Omental fat pad (tissue), 4 donors: Measurements from ENCODE around the gene GPATCH11. TPM values are rescaled to one million over a fixed set of nuclear protein-coding genes. Genes with fewer than 3 reads are reported as not detected.

ENCODE experiments used
- ATAC-seq: fragments of 150-250 bp; one replicate; pipeline ENCODE4 v1.9.1; 2016; ENCODE audit warnings: mild to moderate bottlenecking, moderate library complexity; ENCODE audit not compliant: low FRiP score
- DNase-seq: peaks from one replicate; pipeline ENCODE4 v3.0.0-alpha.2; 2019; ENCODE audit warnings: low spot score
- CTCF ChIP-seq, 3 donors: fragments of 450-650 bp; IDR thresholded peaks; one replicate each; pipeline ENCODE4 v1.5.1; 2016 to 2017; ENCODE audit warnings: antibody characterized with exemption in 3 of 3, mild to moderate bottlenecking in 3 of 3, moderate library complexity in 2 of 3
- total RNA-seq, 4 donors: library from RNA; depleted of rRNA; stranded (reverse); fragments of >200 nt; gene quantifications; one replicate each; pipeline ENCODE4 v1.1.0, GENCODE V29; 2016

Gene GPATCH11
- total RNA-seq, 4 donors from 2014 or later, result 16.6 to 38.5 (median 17.2) TPM

DNA sequence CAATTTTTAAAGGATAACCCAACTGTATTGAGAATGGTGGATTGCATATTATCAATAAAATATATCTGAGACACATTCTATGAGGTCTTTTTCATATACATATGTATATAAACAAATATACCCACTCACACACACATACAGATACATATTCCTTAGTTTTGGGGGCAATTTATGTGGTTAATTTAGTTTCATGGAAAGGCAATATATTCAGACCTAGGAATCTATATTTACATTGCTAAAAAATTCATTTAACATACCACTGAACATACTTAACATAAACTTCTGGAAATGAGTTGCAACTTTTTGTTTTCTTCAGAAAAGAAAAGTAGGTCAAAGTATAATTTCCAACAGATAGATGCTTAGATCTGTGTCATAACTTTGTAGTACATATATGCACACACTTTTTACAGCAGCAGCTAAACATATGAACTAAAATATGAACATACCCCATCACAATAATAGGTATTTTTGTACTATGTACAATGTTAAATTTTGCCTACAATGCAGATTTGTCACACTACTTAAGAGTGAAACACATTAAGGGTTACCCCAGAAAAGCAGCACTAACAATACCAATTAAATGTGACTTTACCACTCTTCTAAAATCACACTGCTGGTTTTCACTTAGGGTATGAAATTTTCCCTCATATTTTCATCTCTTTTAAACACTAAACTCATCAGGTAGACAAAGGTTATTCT is 23.2 kb upstream of the GPATCH11 start:
- DNase-seq (no peak), ATAC-seq (no peak)
- no peak for TF ChIP-seq CTCF (IDR thresholded peaks at IDR 0.05)

DNA sequence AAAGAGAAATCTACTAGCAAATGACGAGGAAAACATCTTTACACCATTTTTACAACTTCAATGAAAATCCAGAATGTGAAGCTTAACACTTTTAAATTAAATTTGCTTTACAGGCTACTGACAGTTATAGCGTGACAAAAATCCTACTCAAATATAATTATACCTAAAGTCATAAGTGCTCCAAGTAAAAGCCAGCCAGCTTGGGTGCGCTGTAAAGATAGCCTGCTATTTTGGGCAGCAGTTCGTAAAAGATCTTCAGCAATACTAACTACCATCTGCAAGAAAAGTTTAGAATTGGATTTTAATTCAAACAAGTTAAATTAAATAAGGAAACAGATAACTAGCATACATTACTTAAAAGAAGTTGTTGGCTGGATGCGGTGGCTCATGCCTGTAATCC is 22.5 kb upstream of the GPATCH11 start:
- DNase-seq, result no peak
- TF ChIP-seq CTCF (IDR thresholded peaks at IDR 0.05), result no peak
- no peak for ATAC-seq

GRCh38 chr2:37068686-37069085 is 15.6 kb upstream of the GPATCH11 start:
- no peak for TF ChIP-seq CTCF (IDR thresholded peaks at IDR 0.05)
- ATAC-seq (no peak), DNase-seq (no peak)

DNA sequence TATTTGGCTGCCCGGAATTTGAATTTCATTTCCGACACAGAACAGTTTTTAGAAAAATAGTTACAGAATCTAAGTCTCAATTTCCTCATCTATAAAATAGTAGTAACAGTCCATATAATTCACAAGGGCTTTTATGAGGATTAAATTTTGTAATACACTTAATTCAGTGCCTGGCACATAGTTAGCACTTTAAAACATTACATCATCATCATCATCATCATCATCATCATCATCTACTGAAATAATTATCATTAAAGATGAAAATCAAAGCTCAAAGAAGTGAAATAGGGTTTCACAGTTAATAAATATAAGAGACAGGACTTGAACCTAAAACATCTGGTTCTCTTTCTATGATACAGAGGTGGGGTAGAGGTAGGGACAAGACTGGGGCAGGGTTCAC is 13.4 kb upstream of the GPATCH11 start:
- no peak for TF ChIP-seq CTCF (IDR thresholded peaks at IDR 0.05)
- no peak for ATAC-seq
- no peak for DNase-seq

GRCh38 chr2:37080266-37080665 is 4.1 kb upstream of the GPATCH11 start:
- DNase-seq (no peak), ATAC-seq (no peak)
- TF ChIP-seq CTCF (IDR thresholded peaks at IDR 0.05), result no peak

GRCh38 chr2:37080689-37081088 is 3.6 kb upstream of the GPATCH11 start:
- TF ChIP-seq CTCF (IDR thresholded peaks at IDR 0.05), result no peak
- ATAC-seq (no peak), DNase-seq (no peak)

DNA sequence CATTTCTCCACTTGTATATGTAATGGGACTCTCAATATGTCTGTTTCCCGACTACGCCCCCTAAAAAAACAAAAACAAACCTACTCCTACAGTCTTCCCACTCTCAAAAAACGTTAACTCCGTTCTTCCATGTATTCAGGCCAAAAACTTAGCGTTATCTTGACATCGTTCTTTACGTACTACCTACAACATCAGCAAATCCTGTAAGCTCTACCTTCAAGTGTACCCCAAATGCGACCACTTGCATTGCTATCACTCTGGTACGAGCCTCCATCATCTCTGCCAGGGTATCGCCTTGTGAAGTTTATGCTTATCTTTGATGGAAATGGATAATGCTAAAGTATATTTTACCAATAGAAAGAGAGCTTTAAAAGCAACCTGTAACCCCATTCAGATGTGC is 479 bp downstream of the GPATCH11 start:
- no peak for DNase-seq
- no peak for TF ChIP-seq CTCF (IDR thresholded peaks at IDR 0.05)
- ATAC-seq, result no peak
